ENCODE results near the gene C4orf46. TPM values are rescaled to one million over a fixed set of nuclear protein-coding genes. Genes with fewer than 3 reads are reported as not detected.

C4orf46 gene
- total and polyA plus RNA-seq, 10 of the 15 experiments (the other 5 are each of a cell fraction or from before 2014, with no cell fraction given) = 9.3 to 40.2 (median 20.5) TPM

DNA sequence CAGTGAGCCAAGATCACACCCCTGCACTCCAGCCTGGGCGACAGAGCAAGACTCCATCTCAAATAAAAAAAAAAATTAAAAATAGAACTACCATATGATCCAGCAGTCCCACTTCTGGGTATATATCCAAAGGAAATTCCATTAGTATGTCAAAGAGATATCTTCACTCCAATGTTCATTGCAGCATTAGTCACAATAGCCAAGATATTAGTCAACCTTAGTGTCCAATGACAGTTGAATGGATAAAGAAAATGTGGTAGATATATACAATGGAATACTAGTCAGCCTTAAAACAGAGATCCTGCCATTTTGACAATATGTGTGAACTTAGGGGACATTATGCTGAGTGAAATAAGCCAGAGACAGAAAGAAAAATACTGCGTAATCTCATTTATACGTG is 49.4 kb downstream of the C4orf46 start:
- intact Hi-C loops (cut with micrococcal nuclease; ENCODE audit: unreplicated experiment) = loop anchor here (10.0 kb wide), 1 partner anchor 627 kb away; no protein-coding TSS in a partner anchor
- 81% methylated on average over 3 of the region's 3 CpGs for WGBS (ENCODE audit: insufficient coverage, insufficient replicate concordance, low lambda C conversion rate, missing lambda C conversion rate)
- ChIA-PET SMC1A (ENCODE audit: uncharacterized antibody, unreplicated experiment) (no interaction called here), RAD21 (ENCODE audit: unreplicated experiment) (no interaction called here), CTCF (interaction anchor here (2.6 kb wide), 1 partner anchor 127 kb away, joined by 10 read pairs; no protein-coding TSS in a partner anchor), POLR2A (no interaction called here)
- ATAC-seq (no peak), DNase-seq (ENCODE audit: low read depth, low spot score) (no peak), FAIRE-seq (no peak)
- Histone ChIP-seq H3K9ac (ENCODE audit: control insufficient read depth, insufficient read depth, low read length) (no peak overlapping the region), H3K79me2 (ENCODE audit: control insufficient read depth, insufficient read depth, low read length) (no peaks in the 10 kb centered on the region), H2AFZ (ENCODE audit: control insufficient read depth, low read depth, low read length) (no peak overlapping the region), H3K27ac (ENCODE audit: control insufficient read depth, insufficient read depth) (no peak overlapping the region), H3K4me1 (ENCODE audit: control insufficient read depth, insufficient read depth, low read length) (no peaks in the 10 kb centered on the region), H3K4me3 (no peak overlapping the region), H3K27me3 (replicated peaks in 1 of 2; ENCODE audit: control insufficient read depth in 2 of 2, insufficient read depth in 2 of 2, low read length in 1 of 2) (no peaks in the 10 kb centered on the region; a peak in 1 of 4 replicates), H4K20me1 (ENCODE audit: control insufficient read depth, insufficient read depth) (no peaks in the 10 kb centered on the region), H3K4me2 (ENCODE audit: control insufficient read depth, insufficient read depth) (no peak overlapping the region), H3K36me3 (ENCODE audit: control insufficient read depth in 2 of 2, insufficient read depth in 2 of 2, low read length in 1 of 2) (no peaks in the 10 kb centered on the region), H3K9me3 (replicated peaks; ENCODE audit: control insufficient read depth, insufficient read depth, low read length) (no peaks in the 10 kb centered on the region)
- no peak for TF ChIP-seq CBX5 (IDR thresholded peaks at IDR 0.05; ENCODE audit: low read depth)
- TF ChIP-seq, protein P1, sequence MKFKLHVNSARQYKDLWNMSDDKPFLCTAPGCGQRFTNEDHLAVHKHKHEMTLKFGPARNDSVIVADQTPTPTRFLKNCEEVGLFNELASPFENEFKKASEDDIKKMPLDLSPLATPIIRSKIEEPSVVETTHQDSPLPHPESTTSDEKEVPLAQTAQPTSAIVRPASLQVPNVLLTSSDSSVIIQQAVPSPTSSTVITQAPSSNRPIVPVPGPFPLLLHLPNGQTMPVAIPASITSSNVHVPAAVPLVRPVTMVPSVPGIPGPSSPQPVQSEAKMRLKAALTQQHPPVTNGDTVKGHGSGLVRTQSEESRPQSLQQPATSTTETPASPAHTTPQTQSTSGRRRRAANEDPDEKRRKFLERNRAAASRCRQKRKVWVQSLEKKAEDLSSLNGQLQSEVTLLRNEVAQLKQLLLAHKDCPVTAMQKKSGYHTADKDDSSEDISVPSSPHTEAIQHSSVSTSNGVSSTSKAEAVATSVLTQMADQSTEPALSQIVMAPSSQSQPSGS (IDR thresholded peaks at IDR 0.05; ENCODE audit: low read length) = no peak
- TF ChIP-seq, protein P2, sequence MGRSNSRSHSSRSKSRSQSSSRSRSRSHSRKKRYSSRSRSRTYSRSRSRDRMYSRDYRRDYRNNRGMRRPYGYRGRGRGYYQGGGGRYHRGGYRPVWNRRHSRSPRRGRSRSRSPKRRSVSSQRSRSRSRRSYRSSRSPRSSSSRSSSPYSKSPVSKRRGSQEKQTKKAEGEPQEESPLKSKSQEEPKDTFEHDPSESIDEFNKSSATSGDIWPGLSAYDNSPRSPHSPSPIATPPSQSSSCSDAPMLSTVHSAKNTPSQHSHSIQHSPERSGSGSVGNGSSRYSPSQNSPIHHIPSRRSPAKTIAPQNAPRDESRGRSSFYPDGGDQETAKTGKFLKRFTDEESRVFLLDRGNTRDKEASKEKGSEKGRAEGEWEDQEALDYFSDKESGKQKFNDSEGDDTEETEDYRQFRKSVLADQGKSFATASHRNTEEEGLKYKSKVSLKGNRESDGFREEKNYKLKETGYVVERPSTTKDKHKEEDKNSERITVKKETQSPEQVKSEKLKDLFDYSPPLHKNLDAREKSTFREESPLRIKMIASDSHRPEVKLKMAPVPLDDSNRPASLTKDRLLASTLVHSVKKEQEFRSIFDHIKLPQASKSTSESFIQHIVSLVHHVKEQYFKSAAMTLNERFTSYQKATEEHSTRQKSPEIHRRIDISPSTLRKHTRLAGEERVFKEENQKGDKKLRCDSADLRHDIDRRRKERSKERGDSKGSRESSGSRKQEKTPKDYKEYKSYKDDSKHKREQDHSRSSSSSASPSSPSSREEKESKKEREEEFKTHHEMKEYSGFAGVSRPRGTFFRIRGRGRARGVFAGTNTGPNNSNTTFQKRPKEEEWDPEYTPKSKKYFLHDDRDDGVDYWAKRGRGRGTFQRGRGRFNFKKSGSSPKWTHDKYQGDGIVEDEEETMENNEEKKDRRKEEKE (IDR thresholded peaks at IDR 0.05) = no peak
- TF ChIP-seq ZNF384 (IDR thresholded peaks at IDR 0.05; ENCODE audit: borderline replicate concordance, low read depth, low read length) = no peak
- no peak for TF ChIP-seq CBFB (IDR thresholded peaks at IDR 0.05; ENCODE audit: low read depth)
- no peak for TF ChIP-seq ZZZ3 (IDR thresholded peaks at IDR 0.05; ENCODE audit: control insufficient read depth, insufficient read length, low read depth)
- TF ChIP-seq SIN3A (IDR thresholded peaks at IDR 0.05; ENCODE audit: low read depth, low read length) = no peak
- in situ Hi-C loops (cut with MboI) = loop anchor here (5.0 kb wide), 1 partner anchor 370 kb away; no protein-coding TSS in a partner anchor
- no TSS peak for BruUV-seq (replicated peaks)

Data from GM12878 (cell line).